ENCODE measurements around the gene UBD. TPM values are rescaled to one million over a fixed set of nuclear protein-coding genes. Genes with fewer than 3 reads are reported as not detected.

Gene UBD
- total RNA-seq, 1 experiment from 2014 or later: not detected

GRCh38 chr6:29528988-29529560 is 30.5 kb downstream of the UBD start:
- TF ChIP-seq EZH2 (IDR thresholded peaks at IDR 0.05; ENCODE audit: low read depth) (no peak), CTCF (conservative IDR thresholded peaks at IDR 0.05) (no peak)
- no peak for DNase-seq
- H3K4me2 ChIP-seq: no peak overlapping the region
- no TSS peak for BruUV-seq (replicated peaks)
- H4K20me1 ChIP-seq (ENCODE audit: insufficient read depth): no peaks in the 10 kb centered on the region
- H2AFZ ChIP-seq: no peak overlapping the region
- H3K9me2 ChIP-seq (ENCODE audit: insufficient read depth): no peaks in the 10 kb centered on the region
- POLR2A ChIA-PET (ENCODE audit: unreplicated experiment): no interaction called here
- H3K27me3 ChIP-seq (ENCODE audit: insufficient read depth, low read depth): 0 out of 2 replicates have a peak, but pooled peaks cover 3% of the 10 kb centered on the region
- H3K36me3 ChIP-seq (ENCODE audit: low read depth): no peaks in the 10 kb centered on the region
- H3K4me1 ChIP-seq (replicated peaks; ENCODE audit: insufficient read depth): no peaks in the 10 kb centered on the region
- H3F3A ChIP-seq (ENCODE audit: insufficient read depth, low read depth): no peaks in the 10 kb centered on the region
- H3K79me2 ChIP-seq (ENCODE audit: low read depth): no peaks in the 10 kb centered on the region
- H3K27ac ChIP-seq: no peak overlapping the region
- intact Hi-C loops (cut with micrococcal nuclease; ENCODE audit: unreplicated experiment): no loop called here
- H3K9me3 ChIP-seq (ENCODE audit: insufficient read depth, low read depth): no peaks in the 10 kb centered on the region
- CTCF ChIA-PET: no interaction called here
- no peak overlapping the region for H3K4me3 ChIP-seq

- Histone ChIP-seq H3K27ac (no peak overlapping the region), H3K9me2 (ENCODE audit: insufficient read depth) (no peaks in the 10 kb centered on the region), H2AFZ (no peak overlapping the region), H3F3A (ENCODE audit: insufficient read depth, low read depth) (no peaks in the 10 kb centered on the region), H3K4me1 (replicated peaks; ENCODE audit: insufficient read depth) (no peaks in the 10 kb centered on the region), H4K20me1 (ENCODE audit: insufficient read depth) (no peaks in the 10 kb centered on the region), H3K4me2 (no peak overlapping the region), H3K4me3 (no peak overlapping the region), H3K36me3 (ENCODE audit: low read depth) (no peaks in the 10 kb centered on the region), H3K79me2 (ENCODE audit: low read depth) (no peaks in the 10 kb centered on the region), H3K27me3 (ENCODE audit: insufficient read depth, low read depth) (no peaks in the 10 kb centered on the region), H3K9me3 (ENCODE audit: insufficient read depth, low read depth) (no peaks in the 10 kb centered on the region)
- ChIA-PET POLR2A (ENCODE audit: unreplicated experiment) (no interaction called here), CTCF (no interaction called here)
- no TSS peak for BruUV-seq (replicated peaks)
- intact Hi-C loops (cut with micrococcal nuclease; ENCODE audit: unreplicated experiment): no loop called here
- no peak for DNase-seq
- TF ChIP-seq EZH2 (IDR thresholded peaks at IDR 0.05; ENCODE audit: low read depth) (no peak), CTCF (conservative IDR thresholded peaks at IDR 0.05) (no peak)
Observed at GRCh38 chr6:29528300-29528931, 31.1 kb downstream of the UBD start.

GRCh38 chr6:29527564-29527963 is 32.0 kb downstream of the UBD start:
- Histone ChIP-seq H3K79me2 (ENCODE audit: low read depth) (no peaks in the 10 kb centered on the region), H4K20me1 (ENCODE audit: insufficient read depth) (no peaks in the 10 kb centered on the region), H3K4me2 (no peak overlapping the region), H3K9me2 (ENCODE audit: insufficient read depth) (no peaks in the 10 kb centered on the region), H3K4me1 (replicated peaks; ENCODE audit: insufficient read depth) (no peaks in the 10 kb centered on the region), H3F3A (ENCODE audit: insufficient read depth, low read depth) (no peaks in the 10 kb centered on the region), H3K4me3 (no peak overlapping the region), H3K36me3 (ENCODE audit: low read depth) (no peaks in the 10 kb centered on the region), H3K27ac (no peak overlapping the region), H2AFZ (no peak overlapping the region), H3K27me3 (ENCODE audit: insufficient read depth, low read depth) (no peaks in the 10 kb centered on the region), H3K9me3 (ENCODE audit: insufficient read depth, low read depth) (no peaks in the 10 kb centered on the region)
- BruUV-seq (replicated peaks): no TSS peak
- intact Hi-C loops (cut with micrococcal nuclease; ENCODE audit: unreplicated experiment): no loop called here
- ChIA-PET CTCF (no interaction called here), POLR2A (ENCODE audit: unreplicated experiment) (no interaction called here)
- no peak for DNase-seq
- TF ChIP-seq EZH2 (IDR thresholded peaks at IDR 0.05; ENCODE audit: low read depth) (no peak), CTCF (conservative IDR thresholded peaks at IDR 0.05) (no peak)
